GM21360 (cell line): ENCODE data around the gene ZDBF2.
"Not testable (repeated sequence)": the region's sequence is repeated elsewhere in the genome, so short reads cannot be mapped to it uniquely, and the experiment has no call there.

Experiments
- ATAC-seq: cut with Tn5 transposase; IDR thresholded peaks from one replicate; pipeline ENCODE4 v1.9.1; 2021; ENCODE audit warnings: mild to moderate bottlenecking, moderate library complexity; ENCODE audit not compliant: unreplicated experiment

Gene ZDBF2

DNA sequence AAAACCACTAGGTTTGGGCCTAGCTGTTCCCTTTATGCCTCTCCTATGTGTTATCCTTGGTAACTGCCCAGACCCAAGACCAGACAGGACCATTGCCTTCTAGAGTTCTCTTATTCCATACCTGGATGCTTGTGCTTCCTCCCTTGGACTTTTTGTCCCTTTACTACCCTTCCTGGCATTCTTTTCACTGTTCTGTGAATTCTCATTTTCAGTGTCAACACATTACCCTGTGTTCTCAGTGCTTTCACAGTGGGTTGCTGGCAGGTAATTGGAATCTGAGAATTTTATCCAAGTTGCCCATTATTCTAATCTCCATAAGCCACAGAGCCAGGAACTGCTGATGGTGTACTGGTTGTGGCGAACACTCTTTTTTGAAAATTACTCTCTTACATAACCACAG lies 41.7 kb downstream of the ZDBF2 start:
- no peak for ATAC-seq

DNA sequence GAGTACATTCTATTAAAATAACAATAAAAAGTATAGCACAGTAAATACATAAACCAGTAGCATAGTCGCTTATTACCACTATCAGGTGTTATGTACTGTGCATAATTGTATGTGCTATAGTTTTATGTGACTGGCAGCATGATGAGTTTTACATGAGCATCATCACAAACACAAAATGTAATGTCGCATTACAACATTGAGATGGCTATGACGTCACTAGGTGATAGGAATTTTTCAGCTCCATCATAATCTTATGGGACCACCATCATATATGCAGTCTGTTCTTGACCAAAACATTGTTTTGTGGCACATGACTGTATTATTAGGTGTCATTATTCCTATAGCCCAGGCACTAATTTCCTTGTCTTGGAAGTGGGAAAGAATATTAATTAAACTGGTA lies 48.6 kb downstream of the ZDBF2 start:
- ATAC-seq, result no peak

DNA sequence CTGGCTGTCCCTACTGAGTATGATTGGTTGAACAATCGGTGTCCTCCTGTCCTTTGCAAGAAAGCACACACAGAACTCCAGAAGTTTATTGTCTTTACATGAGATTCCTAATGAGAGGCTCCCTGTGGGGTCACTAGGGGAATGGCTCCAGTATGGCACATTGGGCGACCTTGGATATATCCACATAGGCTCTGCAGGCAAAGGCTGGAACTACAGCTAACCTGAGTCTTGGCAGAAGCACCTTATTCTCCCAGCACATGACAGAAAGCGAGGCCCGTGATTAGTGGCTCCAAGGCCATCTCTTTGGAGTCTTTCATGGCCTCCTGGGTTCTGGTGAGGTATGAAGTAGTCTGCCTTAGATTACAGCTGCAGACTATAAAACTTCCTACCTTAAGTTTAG lies 49.0 kb downstream of the ZDBF2 start:
- no peak for ATAC-seq

DNA sequence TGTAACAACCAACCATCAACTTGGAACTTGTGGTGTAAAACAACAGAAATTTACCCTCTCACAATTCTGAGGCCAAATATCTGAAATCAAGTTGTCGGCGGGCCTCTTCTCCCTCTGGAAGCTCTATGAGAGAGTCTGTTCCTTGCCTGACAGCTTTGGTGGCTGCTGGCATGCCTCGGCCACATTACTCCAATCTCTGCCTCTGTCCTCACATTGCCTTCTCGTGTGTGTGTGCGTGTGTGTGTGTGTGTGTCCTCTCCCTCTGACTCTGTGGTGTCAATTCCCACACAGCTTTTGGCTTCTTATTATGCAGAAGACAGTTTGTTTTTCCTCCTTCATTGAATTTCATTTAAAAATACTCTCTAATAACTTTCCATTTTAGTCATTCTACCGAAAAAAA lies 50.4 kb downstream of the ZDBF2 start:
- ATAC-seq, result no peak

DNA sequence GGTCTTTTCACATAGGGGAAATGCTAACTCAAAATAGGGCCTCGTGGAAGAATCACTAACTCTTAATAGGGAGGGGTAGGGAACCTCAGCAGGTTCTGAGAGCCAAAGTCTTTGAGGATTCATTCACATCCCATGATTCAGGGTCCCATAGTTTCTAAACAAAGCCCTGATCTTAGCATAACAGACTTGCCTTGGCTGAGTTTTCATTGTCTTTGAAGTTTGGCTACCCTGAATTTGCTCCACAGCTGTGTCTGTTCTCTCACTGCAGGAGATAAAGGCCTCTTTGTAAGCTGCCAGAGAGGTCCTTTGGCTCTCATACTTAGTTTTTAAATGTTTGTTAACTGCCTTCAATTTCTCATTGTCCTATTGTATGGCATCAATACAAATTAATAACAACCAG lies 54.5 kb downstream of the ZDBF2 start:
- ATAC-seq, result no peak

DNA sequence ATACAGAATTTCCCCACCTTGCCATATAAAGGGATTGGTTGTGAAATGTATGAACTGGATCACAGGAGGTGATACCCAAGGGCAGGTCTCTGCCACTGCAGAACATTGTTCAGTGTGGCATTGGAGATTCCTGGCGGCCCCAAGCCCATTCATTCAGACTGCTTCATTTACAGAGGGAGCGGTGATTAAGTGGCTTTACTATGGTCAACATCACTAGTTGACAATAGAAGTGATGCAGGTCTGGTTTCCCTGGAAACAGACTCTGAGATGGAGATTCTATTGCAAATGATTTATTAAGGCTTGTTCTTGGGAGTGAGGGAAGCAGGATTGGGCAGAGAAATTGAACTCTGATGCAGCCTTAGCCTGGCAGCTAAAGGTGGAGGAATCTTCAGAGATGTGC lies 62.4 kb downstream of the ZDBF2 start:
- ATAC-seq, result no peak

DNA sequence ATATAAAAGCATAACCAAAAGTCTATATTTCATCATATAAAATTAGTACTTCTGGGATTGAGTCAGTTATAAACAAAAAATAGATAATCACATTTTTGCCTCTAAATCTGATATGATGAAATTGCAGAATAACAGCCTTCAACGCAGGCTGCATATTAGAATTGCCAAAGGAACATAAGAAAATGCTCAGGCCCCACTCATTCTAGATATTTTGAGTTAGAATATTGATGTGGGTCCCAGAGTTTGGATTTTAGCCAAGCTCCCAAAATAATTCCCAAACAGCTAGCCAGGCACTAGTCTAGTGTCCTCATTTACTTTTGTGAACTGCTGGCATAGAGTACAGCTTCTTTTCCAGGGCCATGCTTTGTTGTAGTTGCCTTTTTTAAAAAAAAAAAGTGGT lies 63.5 kb downstream of the ZDBF2 start:
- ATAC-seq, result no peak

DNA sequence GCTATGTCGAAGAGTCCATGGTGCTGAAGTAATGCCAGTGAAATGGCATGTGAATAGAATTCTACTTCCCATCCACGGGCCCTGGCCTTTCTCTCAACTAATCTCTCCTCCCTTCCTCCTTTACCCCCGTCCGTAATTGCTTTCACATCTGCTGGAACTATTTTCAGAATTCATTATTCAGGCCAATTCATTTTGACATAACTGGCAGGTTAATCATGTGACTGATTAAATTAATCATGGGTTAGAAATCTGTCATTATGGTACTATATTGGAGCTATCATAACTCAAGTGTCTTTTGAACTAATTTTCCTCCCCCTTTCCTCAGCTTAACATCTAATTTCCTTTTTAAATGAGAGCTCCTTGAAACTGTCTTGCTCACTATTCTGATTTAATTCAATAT lies 66.9 kb downstream of the ZDBF2 start:
- no peak for ATAC-seq

DNA sequence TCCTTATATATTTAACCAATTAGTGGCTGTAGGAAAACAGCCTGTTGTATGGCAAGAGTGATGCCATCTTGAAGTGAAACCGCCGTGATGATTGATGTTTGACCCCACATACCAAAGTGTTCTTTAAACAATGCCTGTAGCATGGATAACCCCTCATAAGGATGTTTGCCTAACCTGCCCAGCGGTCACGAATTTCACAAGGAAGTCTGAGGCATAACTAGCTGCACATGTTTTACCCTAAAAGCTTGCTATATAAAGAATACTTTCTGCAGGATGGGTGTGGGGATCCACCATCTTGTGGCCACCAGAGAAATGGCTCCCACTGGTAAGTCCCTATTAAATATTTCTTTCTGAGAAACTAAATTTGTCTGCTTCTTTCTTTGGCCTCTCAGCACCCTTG lies 68.7 kb downstream of the ZDBF2 start:
- no peak for ATAC-seq

DNA sequence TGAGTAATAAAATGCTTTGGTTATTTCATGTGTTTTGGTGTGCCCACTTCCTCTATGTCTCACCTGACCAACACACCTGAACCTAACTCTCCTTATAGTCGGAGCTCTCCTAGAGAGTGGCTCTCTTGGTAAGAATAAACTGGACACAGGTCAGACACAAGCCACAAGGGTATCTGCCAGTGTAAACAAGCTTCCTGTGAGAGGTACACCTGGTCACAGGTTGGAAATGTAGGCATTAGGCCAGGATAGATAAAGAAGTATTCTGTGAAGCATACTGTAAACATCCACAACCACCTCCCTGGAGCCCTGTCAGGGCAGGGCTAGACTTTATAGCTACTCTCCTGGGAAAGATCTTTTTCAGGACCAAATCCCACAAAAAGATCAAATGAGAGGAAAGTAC lies 69.4 kb downstream of the ZDBF2 start:
- ATAC-seq, result no peak

DNA sequence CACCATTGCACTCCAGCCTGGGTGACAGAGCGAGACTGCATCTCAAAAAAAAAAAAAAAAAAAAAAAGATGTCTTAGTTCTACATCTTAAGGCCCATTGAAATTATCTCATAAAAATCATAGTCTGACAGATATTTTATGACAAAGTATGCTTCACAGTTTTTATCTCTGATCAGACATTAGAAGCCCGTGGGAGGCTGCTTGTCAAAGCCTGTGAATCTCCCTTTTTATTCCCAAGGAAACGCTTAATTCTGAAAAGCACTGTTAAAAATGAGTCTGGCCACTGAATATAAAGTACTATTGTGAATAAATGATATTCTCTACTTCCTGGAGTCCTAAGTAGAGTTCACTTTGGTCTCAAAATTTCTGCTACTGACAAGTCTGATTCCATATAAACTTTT lies 71.1 kb downstream of the ZDBF2 start:
- no peak for ATAC-seq

DNA sequence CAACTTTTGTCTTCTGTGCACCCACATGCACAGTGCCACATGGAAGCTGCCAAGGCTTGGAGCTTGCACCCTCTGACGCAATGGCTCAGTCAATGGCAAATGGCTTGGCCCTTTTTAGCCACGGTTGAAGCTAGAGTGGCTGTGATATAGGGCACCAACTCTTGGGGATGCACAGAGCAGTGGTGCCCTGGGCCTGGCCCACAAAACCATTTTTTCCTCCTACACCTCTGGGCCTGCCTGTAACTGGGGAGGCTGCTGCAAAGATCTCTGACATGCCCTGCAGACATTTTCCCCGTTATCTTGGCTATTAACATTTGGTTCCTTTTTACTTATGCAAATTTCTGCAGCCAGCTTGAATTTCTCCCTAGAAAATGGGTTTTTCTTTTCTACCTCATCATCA lies 74.9 kb downstream of the ZDBF2 start:
- no peak for ATAC-seq

DNA sequence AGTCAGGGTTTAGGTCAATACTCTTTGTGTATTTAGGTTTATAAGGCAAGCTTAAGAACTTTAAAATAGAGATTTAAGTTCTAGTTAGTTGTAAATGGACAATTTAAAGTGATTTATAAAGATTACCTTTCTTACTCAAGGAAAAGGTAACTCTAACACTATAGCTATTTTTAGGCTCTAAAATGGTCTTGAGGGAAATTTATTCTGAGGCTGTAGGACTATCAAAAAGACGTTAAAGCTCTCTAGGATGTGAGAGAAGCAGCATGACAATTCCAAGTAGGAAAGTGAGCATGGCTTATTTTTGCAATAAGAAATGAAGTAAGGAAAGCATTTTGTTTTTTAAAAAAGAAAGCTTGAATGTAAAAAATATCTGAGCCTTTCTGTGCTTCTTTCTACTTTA lies 78.1 kb downstream of the ZDBF2 start:
- ATAC-seq, result no peak

DNA sequence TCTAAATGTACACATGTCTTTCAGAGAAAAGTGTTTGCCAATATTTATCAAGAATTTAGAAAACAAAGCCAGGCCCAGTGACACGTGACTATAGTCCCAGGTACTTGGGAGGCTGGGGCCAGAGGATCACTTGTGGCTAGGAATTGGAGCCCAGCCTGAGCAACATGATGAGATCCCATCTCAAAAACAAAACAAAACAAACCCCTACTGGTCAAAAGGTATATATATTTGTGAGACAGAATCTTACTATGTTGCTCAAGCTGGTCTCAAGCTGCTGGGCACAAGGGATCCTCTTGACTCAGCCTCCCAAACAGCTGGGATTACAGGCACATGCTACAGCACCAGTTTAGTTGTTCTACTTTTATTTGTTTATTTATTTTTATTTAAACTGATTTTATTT lies 79.2 kb downstream of the ZDBF2 start:
- ATAC-seq, result peak; percentile 50

DNA sequence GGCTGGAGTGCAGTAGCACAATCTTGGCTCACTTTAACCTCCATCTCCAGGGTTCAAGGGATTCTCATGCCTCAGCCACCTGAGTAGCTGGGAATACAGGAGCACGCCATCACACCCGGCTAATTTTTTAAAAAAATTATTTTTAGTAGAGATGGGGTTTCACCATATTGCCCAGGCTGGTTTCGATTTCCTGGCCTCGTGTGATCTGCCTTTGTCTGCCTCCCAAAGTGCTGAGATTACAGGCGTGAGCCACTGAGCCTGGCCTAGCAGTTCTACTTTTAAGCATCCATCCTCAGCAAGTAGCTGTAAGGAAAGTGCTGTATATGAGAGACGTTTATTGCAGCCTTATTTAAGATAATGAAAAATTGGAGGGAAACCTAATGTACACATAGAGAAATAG lies 79.7 kb downstream of the ZDBF2 start:
- ATAC-seq, result peak; percentile 70

DNA sequence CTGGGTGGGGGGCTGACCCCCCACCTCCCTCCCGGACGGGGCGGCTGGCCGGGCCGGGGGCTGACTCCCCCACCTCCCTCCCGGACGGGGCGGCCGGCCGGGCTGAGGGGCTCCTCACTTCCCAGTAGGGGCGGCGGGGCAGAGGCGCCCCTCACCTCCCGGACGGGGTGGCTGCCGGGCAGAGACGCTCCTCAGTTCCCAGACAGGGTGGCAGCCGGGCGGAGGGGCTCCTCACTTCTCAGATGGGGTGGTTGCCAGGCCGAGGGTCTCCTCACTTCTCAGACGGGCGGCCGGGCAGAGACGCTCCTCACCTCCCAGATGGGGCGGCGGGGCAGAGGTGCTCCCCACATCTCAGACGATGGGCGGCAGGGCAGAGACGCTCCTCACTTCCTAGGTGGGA lies 82.4 kb downstream of the ZDBF2 start:
- not testable (repeated sequence) for ATAC-seq

DNA sequence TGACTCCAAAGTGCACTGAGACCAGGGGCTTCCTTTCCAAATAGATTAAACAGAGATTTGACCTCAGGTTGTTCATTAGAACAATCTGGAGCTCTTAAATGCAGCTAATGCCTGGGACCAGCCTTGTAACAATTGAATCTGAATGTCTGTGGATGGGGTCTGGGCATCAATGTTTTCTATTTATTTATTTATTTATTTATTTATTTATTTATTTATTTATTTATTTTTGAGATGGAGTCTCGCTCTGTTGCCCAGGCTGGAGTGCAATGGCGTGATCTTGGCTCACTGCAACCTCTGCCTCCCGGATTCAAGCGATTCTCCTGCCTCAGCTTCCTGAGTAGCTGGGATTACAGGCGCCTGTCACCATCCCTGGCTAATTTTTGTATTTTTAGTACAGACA lies 86.4 kb downstream of the ZDBF2 start:
- not testable (repeated sequence) for ATAC-seq

DNA sequence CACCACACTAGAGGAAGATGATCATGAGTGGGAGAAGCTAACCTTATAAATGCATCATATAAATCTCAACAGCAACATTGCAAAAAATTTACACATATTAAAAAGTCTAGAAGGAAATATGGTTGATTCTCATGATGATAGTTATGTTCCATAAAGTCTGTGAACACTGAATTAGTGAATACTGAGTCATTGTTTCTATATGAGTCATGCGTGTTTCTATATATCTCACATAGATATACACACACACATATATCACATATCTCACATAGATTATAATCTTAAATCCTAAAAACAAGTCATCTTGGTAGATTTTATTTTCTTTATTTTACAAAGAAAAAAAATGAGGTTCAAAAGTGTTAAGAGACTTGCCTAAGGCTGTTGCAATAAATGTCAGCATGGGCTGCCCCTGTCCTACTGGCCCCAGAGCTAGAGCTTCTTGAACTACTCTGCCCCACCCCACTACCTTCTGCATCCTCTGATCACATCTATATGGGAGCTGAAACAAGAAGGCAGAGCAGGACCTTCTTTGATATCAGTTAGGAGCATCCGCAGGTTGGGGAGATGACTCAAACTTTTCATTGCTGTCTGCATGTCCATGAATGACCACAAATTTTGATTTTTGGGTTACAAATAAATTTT lies 87.1 kb downstream of the ZDBF2 start:
- peak; percentile 94 for ATAC-seq
